ENCODE results near the gene SAP30BP.

DNA sequence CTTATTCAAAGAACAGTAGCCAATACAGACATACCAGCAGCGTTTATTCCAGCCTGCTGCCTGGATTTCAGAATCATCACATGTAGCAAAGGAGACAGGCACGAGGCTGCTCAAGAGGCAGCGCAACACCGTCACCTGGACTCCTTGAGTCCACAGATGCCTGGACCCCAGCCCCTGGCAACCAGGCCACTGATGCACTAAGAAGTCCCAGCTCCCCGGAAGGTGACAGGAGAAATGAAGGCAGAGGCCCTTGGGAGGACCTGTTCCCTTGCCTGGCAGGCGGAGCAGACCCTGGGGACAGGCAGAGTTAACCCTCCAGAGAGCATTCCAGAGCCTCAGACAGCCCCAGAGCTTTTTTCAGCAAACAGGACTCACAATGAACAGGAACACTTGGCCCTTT is 17.5 kb upstream of the SAP30BP start:
- TF ChIP-seq EZH2 (IDR thresholded peaks at IDR 0.05) (no peak), POLR2AphosphoS5 (IDR thresholded peaks at IDR 0.05; ENCODE audit: borderline replicate concordance, low read depth, low read length) (no peak)

Data from SK-N-MC (cell line).